ENCODE results near the gene DGKG.

DGKG gene

DNA sequence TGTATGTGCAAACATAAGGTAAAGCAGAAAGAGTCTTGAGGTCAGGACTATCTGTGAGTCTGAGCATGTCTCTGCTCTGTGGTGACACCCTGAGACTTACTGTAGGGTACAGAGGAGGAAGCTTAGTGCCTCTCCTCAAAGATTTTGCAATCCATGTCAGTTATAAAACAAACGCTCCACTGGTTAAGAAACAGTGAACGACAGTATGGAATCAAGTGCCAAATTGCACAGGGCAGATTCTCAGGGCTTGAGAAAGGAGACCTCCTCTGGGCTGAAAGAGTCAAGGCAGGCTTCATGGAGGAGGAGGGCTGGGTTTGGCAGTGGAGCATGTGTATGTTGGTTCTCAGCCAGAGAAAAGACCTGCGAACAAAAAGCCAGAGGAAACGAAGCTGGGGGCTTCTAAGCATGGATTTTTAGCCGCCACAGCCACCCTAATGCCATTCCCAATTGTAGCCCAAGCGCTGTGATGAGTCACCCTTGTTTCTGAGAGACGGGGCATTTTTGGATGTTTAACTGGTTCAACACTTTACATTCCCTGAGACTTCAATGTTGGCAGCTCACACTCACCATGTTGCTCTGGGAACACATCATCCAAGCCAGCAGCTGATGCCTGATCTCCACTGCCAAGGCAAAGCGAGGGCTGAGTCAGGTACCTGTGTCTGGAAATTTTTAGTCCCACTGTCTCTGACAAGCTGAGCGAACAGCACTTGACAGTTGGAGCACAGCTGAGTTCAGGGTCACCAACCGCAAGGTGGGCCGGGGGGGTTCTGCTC is 3.4 kb upstream of the DGKG start:
- H3K23ac ChIP-seq (ENCODE audit: low read length): no peak overlapping the region
- H3K9ac ChIP-seq (ENCODE audit: low read length): no peak overlapping the region
- no peak overlapping the region for H3K4me2 ChIP-seq (ENCODE audit: low read length)
- H2BK12ac ChIP-seq (ENCODE audit: low read length): no peak overlapping the region
- no peak overlapping the region for H3K18ac ChIP-seq (ENCODE audit: low read length)
- peaks cover 44% of the 10 kb centered on the region for H3K27me3 ChIP-seq (ENCODE audit: insufficient read depth, low read length)
- H3K14ac ChIP-seq (ENCODE audit: low read length): no peak overlapping the region
- no peak overlapping the region for H3K27ac ChIP-seq (ENCODE audit: low read depth, low read length)
- no peak overlapping the region for H2BK5ac ChIP-seq (ENCODE audit: low read depth, low read length, poor library complexity)
- no peaks in the 10 kb centered on the region for H3K36me3 ChIP-seq (ENCODE audit: control insufficient read depth in 1 of 2, insufficient read depth in 2 of 2, low read length in 2 of 2)
- peak in 1 of 2 donors; percentile 7 for DNase-seq
- WGBS (ENCODE audit: extremely low coverage, insufficient coverage, insufficient read length): no CpG with 5 or more reads among the region's 11 CpGs
- no peak overlapping the region for H4K91ac ChIP-seq (ENCODE audit: low read depth, low read length)
- no peaks in the 10 kb centered on the region for H3K79me1 ChIP-seq (ENCODE audit: low read length)
- no peak overlapping the region for H2AFZ ChIP-seq (ENCODE audit: insufficient read depth, low read length, poor library complexity)
- no peak overlapping the region for H4K8ac ChIP-seq (ENCODE audit: low read depth, low read length)
- no peak overlapping the region for H4K12ac ChIP-seq (ENCODE audit: low read depth, low read length)
- H3K79me2 ChIP-seq (ENCODE audit: control insufficient read depth, insufficient read depth, low read length, poor library complexity): no peaks in the 10 kb centered on the region
- peaks cover 3% of the 10 kb centered on the region in 2 experiments for H3K4me1 ChIP-seq (ENCODE audit: control insufficient read depth in 1 of 2, insufficient read depth in 2 of 2, low read length in 2 of 2)
- no peak overlapping the region for H2BK120ac ChIP-seq (ENCODE audit: insufficient read depth, low read length, poor library complexity)
- H3K4ac ChIP-seq (ENCODE audit: low read depth, low read length): no peak overlapping the region
- H3K9me3 ChIP-seq (ENCODE audit: insufficient read depth, low read depth, low read length): peaks cover 5% of the 10 kb centered on the region
- no peak overlapping the region for H2AK5ac ChIP-seq (ENCODE audit: low read length)
- no peak overlapping the region for H3K4me3 ChIP-seq (ENCODE audit: low read depth, low read length)

DNA sequence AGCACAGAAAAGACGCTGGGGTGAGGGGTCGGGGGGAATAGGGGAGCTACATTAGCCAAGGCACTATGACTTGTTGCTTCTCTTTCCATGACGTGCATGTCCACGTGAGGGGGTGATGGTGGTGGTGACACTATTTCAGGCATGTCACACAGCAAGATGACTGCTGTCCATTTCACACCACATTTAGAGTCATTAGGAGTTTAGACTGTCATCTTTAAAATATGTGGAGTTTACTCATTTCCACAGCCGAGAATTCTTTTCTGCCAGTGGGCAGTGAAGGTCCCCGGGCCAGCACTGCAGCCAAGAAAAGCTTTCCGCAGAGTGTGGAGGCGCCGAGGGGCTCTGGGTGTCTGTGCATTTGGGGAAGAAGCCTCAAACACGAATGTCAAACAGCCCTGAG is 954 bp upstream of the DGKG start:
- H2BK120ac ChIP-seq (ENCODE audit: insufficient read depth, low read length, poor library complexity): no peak overlapping the region
- peaks cover 3% of the 10 kb centered on the region in 2 experiments for H3K4me1 ChIP-seq (ENCODE audit: control insufficient read depth in 1 of 2, insufficient read depth in 2 of 2, low read length in 2 of 2)
- peak; percentile 16 to 69 for DNase-seq
- no peak overlapping the region for H2BK5ac ChIP-seq (ENCODE audit: low read depth, low read length, poor library complexity)
- H3K79me2 ChIP-seq (ENCODE audit: control insufficient read depth, insufficient read depth, low read length, poor library complexity): no peaks in the 10 kb centered on the region
- H4K12ac ChIP-seq (ENCODE audit: low read depth, low read length): no peak overlapping the region
- H3K27ac ChIP-seq (ENCODE audit: low read depth, low read length): no peak overlapping the region
- no peaks in the 10 kb centered on the region for H3K36me3 ChIP-seq (ENCODE audit: control insufficient read depth in 1 of 2, insufficient read depth in 2 of 2, low read length in 2 of 2)
- no peak overlapping the region for H2AFZ ChIP-seq (ENCODE audit: insufficient read depth, low read length, poor library complexity)
- no peak overlapping the region for H3K4me3 ChIP-seq (ENCODE audit: low read depth, low read length)
- H3K79me1 ChIP-seq (ENCODE audit: low read length): no peaks in the 10 kb centered on the region
- no peak overlapping the region for H4K91ac ChIP-seq (ENCODE audit: low read depth, low read length)
- H3K4me2 ChIP-seq (ENCODE audit: low read length): no peak overlapping the region
- no peak overlapping the region for H3K14ac ChIP-seq (ENCODE audit: low read length)
- no peak overlapping the region for H3K9ac ChIP-seq (ENCODE audit: low read length)
- no peak overlapping the region for H2BK12ac ChIP-seq (ENCODE audit: low read length)
- H3K4ac ChIP-seq (ENCODE audit: low read depth, low read length): no peak overlapping the region
- no peak overlapping the region for H2AK5ac ChIP-seq (ENCODE audit: low read length)
- no CpG with 5 or more reads among the region's 10 CpGs for WGBS (ENCODE audit: extremely low coverage, insufficient coverage, insufficient read length)
- H3K23ac ChIP-seq (ENCODE audit: low read length): no peak overlapping the region
- no peak overlapping the region for H4K8ac ChIP-seq (ENCODE audit: low read depth, low read length)
- H3K27me3 ChIP-seq (ENCODE audit: insufficient read depth, low read length): peaks cover 46% of the 10 kb centered on the region
- no peak overlapping the region for H3K18ac ChIP-seq (ENCODE audit: low read length)
- peaks cover 5% of the 10 kb centered on the region for H3K9me3 ChIP-seq (ENCODE audit: insufficient read depth, low read depth, low read length)

DNA sequence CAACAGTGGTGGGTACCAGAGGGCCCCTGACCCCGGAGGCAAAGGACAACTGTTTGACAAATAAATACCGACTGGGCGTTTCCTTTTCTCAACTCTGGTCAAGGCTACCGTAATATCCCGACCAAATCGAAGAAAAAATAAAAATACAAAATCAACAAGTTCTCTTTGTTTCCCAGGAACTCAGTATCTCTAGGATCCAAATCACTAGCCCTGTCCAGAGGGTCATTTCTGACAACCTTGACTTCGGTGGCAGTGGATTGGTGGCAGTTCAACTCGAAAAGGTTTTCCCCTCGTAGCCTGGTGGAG is 456 bp upstream of the DGKG start:
- no peak overlapping the region for H2AFZ ChIP-seq (ENCODE audit: insufficient read depth, low read length, poor library complexity)
- WGBS (ENCODE audit: extremely low coverage, insufficient coverage, insufficient read length): no CpG with 5 or more reads among the region's 9 CpGs

GRCh38 chr3:186361246-186361761 is 730 bp downstream of the DGKG start:
- H3K79me1 ChIP-seq (ENCODE audit: low read length): no peaks in the 10 kb centered on the region
- no peaks in the 10 kb centered on the region for H3K36me3 ChIP-seq (ENCODE audit: control insufficient read depth in 1 of 2, insufficient read depth in 2 of 2, low read length in 2 of 2)
- no peak overlapping the region for H2BK12ac ChIP-seq (ENCODE audit: low read length)
- no peak overlapping the region for H3K4me3 ChIP-seq (ENCODE audit: low read depth, low read length)
- WGBS (ENCODE audit: extremely low coverage, insufficient coverage, insufficient read length): no CpG with 5 or more reads among the region's 26 CpGs
- peak overlapping the region; percentile 43 for H3K4me2 ChIP-seq (ENCODE audit: low read length)
- H3K23ac ChIP-seq (ENCODE audit: low read length): no peak overlapping the region
- H3K4ac ChIP-seq (ENCODE audit: low read depth, low read length): no peak overlapping the region
- peaks cover 46% of the 10 kb centered on the region for H3K27me3 ChIP-seq (ENCODE audit: insufficient read depth, low read length)
- no peak overlapping the region for H2AK5ac ChIP-seq (ENCODE audit: low read length)
- H3K9me3 ChIP-seq (ENCODE audit: insufficient read depth, low read depth, low read length): peaks cover 5% of the 10 kb centered on the region
- H2AFZ ChIP-seq (ENCODE audit: insufficient read depth, low read length, poor library complexity): no peak overlapping the region
- peaks cover 3% of the 10 kb centered on the region in 2 experiments for H3K4me1 ChIP-seq (ENCODE audit: control insufficient read depth in 1 of 2, insufficient read depth in 2 of 2, low read length in 2 of 2)
- no peak overlapping the region for H2BK120ac ChIP-seq (ENCODE audit: insufficient read depth, low read length, poor library complexity)
- DNase-seq: no peak
- no peak overlapping the region for H3K9ac ChIP-seq (ENCODE audit: low read length)
- H3K79me2 ChIP-seq (ENCODE audit: control insufficient read depth, insufficient read depth, low read length, poor library complexity): no peaks in the 10 kb centered on the region
- no peak overlapping the region for H4K12ac ChIP-seq (ENCODE audit: low read depth, low read length)
- H3K18ac ChIP-seq (ENCODE audit: low read length): no peak overlapping the region
- H4K91ac ChIP-seq (ENCODE audit: low read depth, low read length): no peak overlapping the region
- H3K14ac ChIP-seq (ENCODE audit: low read length): no peak overlapping the region
- no peak overlapping the region for H2BK5ac ChIP-seq (ENCODE audit: low read depth, low read length, poor library complexity)
- no peak overlapping the region for H4K8ac ChIP-seq (ENCODE audit: low read depth, low read length)
- H3K27ac ChIP-seq (ENCODE audit: low read depth, low read length): no peak overlapping the region

More for the DNA sequence above, 456 bp upstream of the DGKG start:
- H3K79me2 ChIP-seq (ENCODE audit: control insufficient read depth, insufficient read depth, low read length, poor library complexity): no peaks in the 10 kb centered on the region
- DNase-seq: no peak
- H3K18ac ChIP-seq (ENCODE audit: low read length): no peak overlapping the region
- H2BK120ac ChIP-seq (ENCODE audit: insufficient read depth, low read length, poor library complexity): no peak overlapping the region
- no peak overlapping the region for H3K4ac ChIP-seq (ENCODE audit: low read depth, low read length)
- no peak overlapping the region for H3K9ac ChIP-seq (ENCODE audit: low read length)
- no peak overlapping the region for H3K4me3 ChIP-seq (ENCODE audit: low read depth, low read length)
- no peak overlapping the region for H3K14ac ChIP-seq (ENCODE audit: low read length)
- no peak overlapping the region for H4K91ac ChIP-seq (ENCODE audit: low read depth, low read length)
- H3K79me1 ChIP-seq (ENCODE audit: low read length): no peaks in the 10 kb centered on the region
- H3K27ac ChIP-seq (ENCODE audit: low read depth, low read length): no peak overlapping the region
- H3K4me2 ChIP-seq (ENCODE audit: low read length): peak overlapping the region; percentile 44
- H3K36me3 ChIP-seq (ENCODE audit: control insufficient read depth in 1 of 2, insufficient read depth in 2 of 2, low read length in 2 of 2): no peaks in the 10 kb centered on the region
- H3K4me1 ChIP-seq (ENCODE audit: control insufficient read depth in 1 of 2, insufficient read depth in 2 of 2, low read length in 2 of 2): peaks cover 3% of the 10 kb centered on the region in 2 experiments
- no peak overlapping the region for H2AK5ac ChIP-seq (ENCODE audit: low read length)
- H2BK12ac ChIP-seq (ENCODE audit: low read length): no peak overlapping the region
- H4K12ac ChIP-seq (ENCODE audit: low read depth, low read length): no peak overlapping the region
- H3K9me3 ChIP-seq (ENCODE audit: insufficient read depth, low read depth, low read length): peaks cover 5% of the 10 kb centered on the region
- peaks cover 46% of the 10 kb centered on the region for H3K27me3 ChIP-seq (ENCODE audit: insufficient read depth, low read length)
- no peak overlapping the region for H4K8ac ChIP-seq (ENCODE audit: low read depth, low read length)
- no peak overlapping the region for H2BK5ac ChIP-seq (ENCODE audit: low read depth, low read length, poor library complexity)
- no peak overlapping the region for H3K23ac ChIP-seq (ENCODE audit: low read length)
